HG02763 (cell line): ENCODE data around the gene SERINC5.
"Not testable (repeated sequence)": the region's sequence is repeated elsewhere in the genome, so short reads cannot be mapped to it uniquely, and the experiment has no call there.

Source experiments
- ATAC-seq: cut with Tn5 transposase; IDR thresholded peaks from one replicate; pipeline ENCODE4 v1.9.1; 2021; ENCODE audit warnings: mild to moderate bottlenecking, moderate library complexity; ENCODE audit not compliant: unreplicated experiment

SERINC5 gene

GRCh38 chr5:80143491-80143890 is 112.4 kb downstream of the SERINC5 start:
- ATAC-seq: no peak

GRCh38 chr5:80142996-80143395 is 112.9 kb downstream of the SERINC5 start:
- ATAC-seq: no peak

- no peak for ATAC-seq
Measured at GRCh38 chr5:80141681-80142080, 114.2 kb downstream of the SERINC5 start.

GRCh38 chr5:80141147-80141671 is 114.6 kb downstream of the SERINC5 start:
- ATAC-seq: no peak

GRCh38 chr5:80140496-80140895 is 115.4 kb downstream of the SERINC5 start:
- no peak for ATAC-seq

GRCh38 chr5:80139466-80139972 is 116.3 kb downstream of the SERINC5 start:
- ATAC-seq: no peak

- ATAC-seq: no peak
Measured at GRCh38 chr5:80138486-80138885, 117.4 kb downstream of the SERINC5 start.

GRCh38 chr5:80136798-80137197 is 119.0 kb downstream of the SERINC5 start:
- not testable (repeated sequence) for ATAC-seq

- ATAC-seq: no peak
Measured at GRCh38 chr5:80134876-80135275, 121.0 kb downstream of the SERINC5 start.

- ATAC-seq: no peak
Measured at GRCh38 chr5:80129146-80129545, 126.7 kb downstream of the SERINC5 start.

- ATAC-seq: no peak
Measured at GRCh38 chr5:80128141-80128540, 127.7 kb downstream of the SERINC5 start.

- ATAC-seq: no peak
Measured at GRCh38 chr5:80127116-80127552, 128.7 kb downstream of the SERINC5 start.

- ATAC-seq: peak; percentile 48
Measured at GRCh38 chr5:80125962-80126480, 129.8 kb downstream of the SERINC5 start.

GRCh38 chr5:80125022-80125961 is 130.6 kb downstream of the SERINC5 start:
- ATAC-seq: peak; percentile 76

- ATAC-seq: no peak
Measured at GRCh38 chr5:80124121-80124918, 131.5 kb downstream of the SERINC5 start.

GRCh38 chr5:80122579-80122978 is 133.3 kb downstream of the SERINC5 start:
- no peak for ATAC-seq

- ATAC-seq: no peak
Measured at GRCh38 chr5:80119372-80119771, 136.5 kb downstream of the SERINC5 start.

- no peak for ATAC-seq
Measured at GRCh38 chr5:80117446-80117845, 138.4 kb downstream of the SERINC5 start.

- no peak for ATAC-seq
Measured at GRCh38 chr5:80116465-80116864, 139.4 kb downstream of the SERINC5 start.

- ATAC-seq: no peak
Measured at GRCh38 chr5:80116000-80116399, 139.8 kb downstream of the SERINC5 start.

GRCh38 chr5:80114860-80115259 is 141.0 kb downstream of the SERINC5 start:
- ATAC-seq: no peak
